SKM-1 treated with dmso at 0.1 percent for 144 hours (cell line): ENCODE data around the gene PITPNM3.

Experiments
- DNase-seq: peaks from one replicate; lab custom pipeline; 2025; ENCODE audit not compliant: unreplicated experiment; lab: John Stamatoyannopoulos, UW

PITPNM3 gene

DNA sequence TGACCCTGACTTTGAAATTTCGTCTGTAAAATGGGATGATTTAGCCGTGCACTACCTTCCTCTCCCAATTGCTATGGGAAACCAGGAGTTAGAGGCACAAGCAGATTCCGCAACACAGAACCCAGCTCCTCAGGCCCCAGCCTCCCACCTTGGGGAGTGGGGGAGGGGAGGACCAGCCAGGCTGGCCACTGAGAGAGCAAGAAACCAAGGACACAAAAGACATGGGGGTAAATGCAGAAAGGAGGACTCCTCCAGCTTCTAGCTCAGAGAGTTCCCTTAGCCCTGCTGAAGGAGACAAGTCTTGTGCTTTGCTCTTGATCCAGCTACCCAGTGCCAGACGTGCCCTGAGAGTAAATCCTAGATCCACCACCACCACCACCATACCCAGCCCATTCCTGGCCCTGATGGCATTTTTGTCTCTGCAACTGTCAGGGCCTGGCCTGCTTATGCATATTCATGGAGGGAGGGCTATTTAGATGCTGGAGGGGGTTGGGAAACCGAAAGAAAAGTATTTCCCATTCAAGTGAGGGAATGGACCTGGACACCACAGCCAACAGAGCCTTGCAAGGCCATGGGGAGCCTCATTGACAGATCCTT is 25.9 kb downstream of the PITPNM3 start:
- no peak for DNase-seq

DNA sequence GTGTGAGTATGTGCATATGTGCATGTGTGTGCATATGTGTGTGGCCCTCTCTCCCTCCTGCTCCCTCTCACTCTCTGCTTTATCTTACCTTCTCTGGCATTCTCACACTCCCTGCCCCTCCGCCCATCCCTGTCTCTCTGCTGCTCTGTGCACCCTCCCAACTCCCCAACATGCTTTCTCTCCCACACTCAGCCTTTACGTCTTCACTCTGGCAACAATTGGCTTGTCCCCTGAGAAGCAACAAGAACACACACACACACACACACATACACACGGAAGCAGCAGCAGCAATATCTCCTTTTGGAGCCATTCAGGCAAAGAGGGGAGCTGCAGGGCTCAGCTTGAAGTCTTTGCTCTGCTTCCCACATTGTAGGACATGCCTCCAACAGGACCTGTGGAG is 27.8 kb downstream of the PITPNM3 start:
- no peak for DNase-seq

DNA sequence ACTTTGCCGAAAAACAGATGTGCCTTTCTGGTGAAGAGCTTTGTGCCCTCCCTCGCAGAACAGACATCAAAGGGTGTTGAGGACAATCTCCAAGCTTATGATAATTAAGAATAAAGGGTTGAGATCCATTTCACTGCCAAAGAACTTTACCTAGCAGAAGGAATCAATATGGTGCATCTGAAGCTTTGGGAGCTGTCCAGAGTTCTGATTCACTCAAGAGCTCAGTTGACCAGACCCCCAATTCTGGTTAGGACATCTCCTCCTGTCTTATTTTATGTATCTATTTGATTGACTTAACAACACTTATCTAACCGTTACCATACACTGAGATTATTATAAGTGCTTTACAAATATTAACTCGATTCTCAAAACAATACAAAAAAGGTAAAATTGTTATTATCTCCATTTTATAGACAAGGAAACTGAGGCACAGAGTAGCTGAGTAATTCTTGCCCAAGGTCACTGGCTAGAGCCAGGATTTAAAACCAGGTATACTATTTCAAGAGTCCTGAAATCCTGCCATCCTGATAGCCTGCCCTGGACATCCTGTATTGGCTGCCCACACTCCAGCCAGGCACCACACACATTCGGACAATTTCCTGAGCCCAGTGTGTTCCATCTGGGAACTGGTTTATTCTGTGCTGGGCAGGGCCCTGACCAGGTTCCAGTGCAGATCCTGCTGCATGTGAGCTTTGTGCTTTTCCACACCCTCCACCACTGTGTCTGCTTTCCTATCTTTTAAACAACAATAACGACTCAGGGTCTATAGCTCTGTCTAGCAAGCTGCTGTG is 29.8 kb downstream of the PITPNM3 start:
- DNase-seq: no peak

DNA sequence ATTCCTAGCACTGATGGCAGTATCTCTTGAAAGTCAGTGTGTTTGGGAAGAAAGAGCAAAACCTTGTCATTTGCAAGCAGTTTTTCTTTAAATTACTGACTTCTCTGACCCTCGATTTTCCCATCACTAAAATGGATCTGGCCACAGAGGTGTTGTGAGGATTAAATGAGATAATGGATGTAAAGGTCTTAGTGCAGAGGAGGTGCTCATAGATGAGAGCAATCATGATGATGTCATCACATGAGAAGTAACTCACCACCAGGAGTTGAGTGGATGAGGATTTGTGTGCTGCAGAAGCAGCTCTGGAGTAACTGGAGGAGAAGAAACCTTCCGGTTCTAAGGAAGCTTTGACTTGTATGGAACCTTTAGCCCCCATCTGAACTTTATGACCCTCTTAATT is 30.6 kb downstream of the PITPNM3 start:
- no peak for DNase-seq

DNA sequence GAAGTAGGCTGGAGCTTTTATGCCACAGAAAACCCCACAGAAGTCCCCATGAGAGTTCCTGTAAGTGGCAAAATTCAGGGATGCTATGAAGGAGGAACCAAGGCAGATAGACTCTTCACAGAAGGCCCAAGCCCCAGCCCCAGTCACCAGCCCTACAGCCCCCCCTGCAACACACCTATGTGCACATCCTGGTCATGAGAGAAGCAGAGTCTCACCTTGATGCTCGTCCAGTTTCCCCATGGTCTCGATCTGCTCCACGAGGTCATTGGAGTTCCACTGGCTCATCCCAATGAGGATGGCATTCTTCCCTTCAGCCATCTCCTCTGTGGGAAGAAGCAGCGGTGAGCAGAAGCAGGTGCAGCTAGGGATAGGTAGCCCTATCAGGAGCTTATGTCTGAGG is 31.2 kb downstream of the PITPNM3 start:
- DNase-seq: no peak

DNA sequence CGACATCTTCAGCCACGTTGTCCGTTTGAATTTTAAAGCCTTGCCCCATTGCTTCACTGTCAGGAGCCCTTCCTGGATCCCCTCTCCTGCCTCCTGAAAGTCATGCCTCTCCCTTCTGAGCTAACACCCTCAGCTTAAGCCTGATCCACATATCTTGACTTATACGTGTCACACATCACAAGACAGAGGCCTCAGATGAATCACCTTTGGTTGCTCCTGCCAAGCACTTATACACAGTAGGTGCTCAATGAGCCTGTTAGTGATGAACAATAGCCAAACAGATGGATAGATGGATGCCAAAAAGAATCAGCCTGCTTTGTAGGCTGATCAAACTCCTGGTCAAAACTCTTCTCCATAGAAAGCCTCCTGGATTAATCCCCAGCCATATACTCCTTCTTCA is 31.8 kb downstream of the PITPNM3 start:
- DNase-seq: no peak

DNA sequence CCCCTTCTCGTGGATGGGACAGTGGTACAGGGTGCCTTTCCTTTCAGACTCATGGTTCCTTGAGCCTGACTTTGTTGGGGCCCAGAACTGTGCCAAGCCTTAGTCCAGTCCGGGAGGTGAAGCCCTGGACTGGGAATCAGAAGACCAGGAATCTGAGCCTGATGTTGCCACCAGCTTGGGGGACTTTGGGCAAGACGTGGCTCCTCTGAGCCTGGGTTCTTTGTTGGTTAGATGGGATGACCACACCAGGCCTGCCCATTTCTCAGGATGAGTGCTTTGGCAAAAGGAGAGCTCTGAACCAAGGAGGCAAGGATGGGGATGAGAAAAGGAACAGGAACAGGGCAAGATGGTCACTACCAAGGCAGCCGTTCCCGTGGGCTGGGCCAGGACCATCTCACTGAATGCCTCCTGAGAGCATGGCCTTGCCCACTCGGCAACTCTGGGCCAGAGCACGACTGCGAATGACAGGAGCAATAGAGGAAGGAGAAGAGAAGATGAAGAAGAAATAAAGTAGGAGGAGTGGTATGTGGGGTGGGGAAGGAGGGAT is 32.5 kb downstream of the PITPNM3 start:
- no peak for DNase-seq

DNA sequence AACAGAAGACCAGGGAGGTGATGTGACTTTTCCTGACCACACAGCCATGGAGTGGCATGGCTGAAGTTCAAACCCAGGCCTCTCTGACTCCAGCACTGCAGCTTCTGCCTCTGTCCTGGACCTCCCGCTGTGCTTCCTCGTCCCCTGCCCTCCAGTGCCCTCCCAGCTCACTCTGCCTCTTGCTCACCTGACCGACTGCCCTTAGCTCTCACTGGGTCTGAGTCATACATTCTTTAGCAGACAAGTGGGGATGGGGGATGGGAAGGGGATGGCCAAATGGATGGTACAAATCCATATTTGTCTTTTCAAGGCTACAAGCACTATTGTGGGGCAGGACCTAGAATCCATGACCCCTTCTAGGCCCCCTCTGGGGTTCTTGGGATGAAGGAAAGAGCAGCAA is 33.0 kb downstream of the PITPNM3 start:
- DNase-seq: no peak

DNA sequence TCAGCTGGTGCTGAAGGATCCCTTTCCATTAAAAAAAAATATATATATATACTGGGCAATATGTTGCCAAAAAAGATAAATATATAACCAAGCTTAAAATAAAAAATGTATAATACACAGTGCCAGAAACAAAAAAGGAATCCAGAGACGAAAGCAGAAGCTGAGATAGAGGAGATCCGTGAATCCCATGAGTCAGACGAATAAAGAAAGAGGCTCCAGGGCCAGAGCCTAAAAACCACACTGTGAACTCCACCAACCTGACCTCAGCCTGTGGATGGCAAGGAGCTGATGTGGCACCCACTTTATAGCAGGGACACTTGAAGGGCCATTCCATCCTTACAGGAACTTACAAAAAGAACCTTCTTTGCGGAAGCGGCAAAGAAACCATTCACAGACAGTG is 34.8 kb downstream of the PITPNM3 start:
- DNase-seq: no peak

DNA sequence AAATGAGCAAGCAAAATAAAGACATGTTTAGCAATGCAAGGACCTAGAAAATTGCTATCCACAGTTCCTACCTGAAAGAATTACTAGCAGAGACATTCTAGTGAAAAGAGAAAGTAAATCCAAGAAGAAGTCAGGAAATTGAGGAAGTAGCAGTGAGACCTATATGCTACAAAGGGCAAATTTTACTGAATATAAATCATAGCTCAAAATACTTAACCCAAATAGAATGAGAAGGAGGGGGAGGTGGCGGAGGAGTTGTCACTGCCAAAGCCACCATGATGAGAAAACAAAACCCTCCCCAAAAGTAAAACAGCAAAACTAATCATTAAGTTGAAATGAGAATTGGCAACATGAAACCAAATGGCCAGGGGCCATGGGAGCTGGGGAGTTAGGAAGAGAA is 39.3 kb downstream of the PITPNM3 start:
- no peak for DNase-seq

DNA sequence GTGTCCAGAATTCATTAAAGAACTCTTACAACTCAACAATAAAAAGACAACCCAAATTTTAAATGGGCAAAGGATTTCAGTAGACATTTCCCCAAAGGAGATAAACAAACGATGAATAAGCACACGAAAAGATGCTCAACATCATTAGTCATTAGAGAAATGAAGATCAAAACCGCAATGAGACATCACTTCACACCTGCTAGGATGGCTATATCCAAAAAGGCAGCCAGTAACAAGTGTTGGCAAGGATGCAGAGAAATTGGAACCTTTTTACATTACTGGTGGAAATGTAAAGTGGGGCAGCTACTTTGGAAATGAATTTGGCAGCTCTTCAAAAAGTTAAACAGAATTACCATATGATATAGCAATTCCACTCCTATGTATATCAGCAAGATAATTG is 42.0 kb downstream of the PITPNM3 start:
- no peak for DNase-seq

DNA sequence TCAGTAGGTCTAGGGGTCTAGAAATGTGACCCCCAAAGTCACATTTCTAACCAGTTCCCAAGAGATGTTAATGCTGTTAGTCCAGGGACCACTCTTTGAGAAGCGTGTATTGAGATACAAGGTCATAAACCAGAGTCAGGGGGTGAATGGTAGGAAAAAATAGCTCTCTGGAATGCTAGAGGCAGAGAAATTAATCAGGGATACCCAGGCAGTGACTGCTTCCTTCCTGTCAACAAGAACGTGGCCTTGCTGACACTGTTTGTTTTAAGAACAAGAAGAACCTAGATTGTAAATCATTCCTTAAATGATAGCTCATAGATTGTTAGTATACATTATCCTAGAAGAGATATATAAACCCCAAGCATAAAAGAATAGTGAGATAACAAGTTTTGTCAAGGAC is 43.8 kb downstream of the PITPNM3 start:
- no peak for DNase-seq

DNA sequence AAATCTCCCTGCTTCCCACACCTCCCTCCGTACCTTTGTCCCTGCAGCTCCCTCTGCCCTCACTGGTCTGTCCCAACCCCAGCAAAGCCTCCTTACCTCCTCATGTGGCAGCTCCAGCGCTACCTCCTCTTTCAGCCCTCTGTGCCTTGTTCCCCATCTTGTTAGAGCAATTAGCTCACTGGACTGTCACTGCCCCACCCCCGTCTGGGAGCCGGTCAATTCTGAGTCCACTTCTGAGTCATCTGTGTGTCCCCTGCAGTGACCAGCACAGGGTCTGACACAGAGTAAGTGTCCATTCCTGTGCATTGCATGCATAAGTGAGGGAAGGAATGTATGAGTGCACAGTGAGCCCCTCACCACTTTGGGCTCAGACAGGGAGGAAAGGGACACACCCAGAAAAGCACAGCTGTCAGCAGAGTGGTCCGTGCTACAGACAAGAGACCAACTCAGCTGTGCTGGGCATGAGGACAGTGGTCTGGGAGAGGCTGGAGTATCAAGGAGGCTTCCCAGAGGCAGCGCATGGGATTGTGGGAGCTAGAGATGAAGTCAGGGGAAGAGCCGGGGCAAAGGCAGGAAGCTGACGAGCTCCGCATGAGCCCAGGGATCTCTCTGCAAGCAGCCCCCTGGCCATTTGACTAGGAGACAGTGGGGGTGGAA is 45.9 kb downstream of the PITPNM3 start:
- no peak for DNase-seq

DNA sequence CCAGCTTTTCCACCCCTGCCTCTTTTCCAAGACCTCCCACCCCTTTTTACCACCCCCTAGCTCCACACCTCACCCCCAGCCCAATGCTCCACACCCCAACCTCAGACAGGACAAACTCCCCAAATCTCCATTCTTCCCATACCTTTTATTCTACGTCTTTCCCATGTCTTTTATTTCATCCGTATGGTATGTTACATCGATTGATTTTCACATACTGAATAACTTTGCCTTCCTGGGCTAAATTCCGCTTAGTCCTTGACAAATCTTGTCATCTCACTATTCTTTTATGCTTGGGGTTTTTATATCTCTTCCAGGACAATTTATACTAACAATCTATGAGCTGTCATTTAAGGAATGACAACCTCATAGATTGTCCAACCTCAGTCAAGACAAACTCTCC is 46.4 kb downstream of the PITPNM3 start:
- no peak for DNase-seq

DNA sequence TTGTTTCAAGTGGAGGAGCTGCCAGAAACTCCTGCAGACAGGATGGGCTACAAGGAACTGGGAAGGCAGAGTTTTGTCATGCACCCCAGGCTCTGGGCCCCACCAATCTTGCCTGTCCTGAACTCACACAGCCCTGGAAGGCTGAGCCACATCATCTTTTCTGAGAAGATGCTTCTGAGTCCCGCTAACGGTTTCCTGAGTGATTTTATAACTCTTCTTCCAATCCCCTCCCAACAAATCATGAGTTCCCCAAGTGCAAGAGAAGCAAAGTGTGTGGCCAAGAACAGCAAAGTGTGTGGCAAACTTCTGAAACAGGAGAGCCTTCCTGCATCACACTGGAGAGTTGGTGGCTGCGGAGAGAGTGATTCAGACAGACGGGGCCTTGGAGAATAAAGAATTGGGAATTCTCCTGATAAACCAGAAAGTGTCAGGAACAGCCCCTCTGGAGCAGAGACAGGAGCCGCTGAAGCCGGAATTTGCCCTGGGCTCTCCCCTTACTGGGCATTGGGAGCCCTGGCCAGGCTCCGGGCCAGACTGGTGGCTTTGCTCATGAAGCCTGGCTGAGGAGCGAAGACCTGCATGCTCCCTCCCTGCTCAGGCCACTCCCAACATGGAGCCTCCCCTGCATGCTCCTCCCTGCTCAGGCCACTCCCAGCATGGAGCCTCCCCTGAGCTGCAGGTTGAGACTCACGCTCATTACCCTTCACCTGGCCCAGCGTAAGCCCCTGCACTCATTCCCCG is 47.2 kb downstream of the PITPNM3 start:
- no peak for DNase-seq

DNA sequence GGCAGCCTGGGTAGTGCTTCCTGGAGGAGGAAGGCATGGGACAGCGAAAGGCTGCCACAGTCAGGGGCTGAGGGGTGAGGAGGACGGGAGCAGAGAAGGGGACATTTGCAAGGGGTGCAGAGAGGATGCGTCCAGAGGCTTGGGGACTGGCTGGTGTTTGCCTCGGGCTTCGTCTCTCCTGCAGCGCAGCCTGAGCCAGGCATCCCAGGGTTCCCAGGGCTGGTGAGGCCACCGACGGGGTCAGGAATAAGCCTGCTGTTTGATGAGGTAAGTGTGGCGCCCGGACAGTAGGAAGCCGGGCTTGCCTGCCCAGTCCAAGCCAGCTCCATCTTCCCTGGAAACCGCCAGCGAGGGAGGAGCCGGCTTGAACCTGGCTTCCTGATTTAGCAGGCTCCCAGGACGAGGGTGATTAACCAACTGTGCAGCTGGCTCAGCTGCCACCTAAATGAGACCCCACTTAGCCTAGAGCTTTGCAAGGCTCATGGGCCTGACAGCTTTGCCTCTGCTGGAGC is 47.8 kb downstream of the PITPNM3 start:
- no peak for DNase-seq

DNA sequence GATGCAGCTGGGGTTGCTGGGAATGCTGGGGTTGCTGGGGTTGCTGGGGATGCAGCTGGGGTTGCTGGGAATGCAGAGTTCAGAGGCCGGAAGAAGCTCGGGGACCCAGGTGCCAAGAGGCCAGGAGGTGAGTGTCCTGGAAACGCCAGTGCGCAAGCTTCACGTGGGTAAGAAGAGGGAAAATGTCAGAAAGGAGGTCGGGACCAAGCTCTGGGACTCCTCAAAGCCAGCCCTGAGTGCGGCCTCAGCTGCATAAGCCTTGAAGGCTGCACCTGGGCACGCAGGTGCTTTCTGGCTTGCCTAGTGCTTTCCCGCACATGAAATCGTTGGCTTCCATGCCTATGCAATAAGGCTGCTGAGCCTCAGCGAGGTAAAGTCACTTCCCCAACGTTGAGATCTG is 48.3 kb downstream of the PITPNM3 start:
- DNase-seq: no peak

DNA sequence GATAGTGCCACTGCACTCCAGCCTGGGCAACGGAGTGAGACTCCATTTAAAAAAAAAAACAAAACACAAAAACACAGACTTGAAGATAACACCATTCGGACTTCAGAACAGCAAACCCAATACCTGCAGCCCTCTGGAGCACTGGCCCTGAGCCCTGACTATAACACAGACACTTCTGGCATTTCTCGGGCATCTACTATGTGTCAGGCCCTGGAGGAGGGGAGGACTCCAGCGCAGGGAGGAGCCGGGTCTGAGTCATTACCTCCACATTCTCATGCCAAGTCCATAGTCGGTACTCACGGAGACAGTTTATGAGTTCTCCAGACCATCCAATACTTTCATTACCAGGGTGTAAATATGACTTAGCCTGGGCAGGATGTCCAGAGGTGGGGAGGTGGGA is 48.8 kb downstream of the PITPNM3 start:
- DNase-seq: no peak

DNA sequence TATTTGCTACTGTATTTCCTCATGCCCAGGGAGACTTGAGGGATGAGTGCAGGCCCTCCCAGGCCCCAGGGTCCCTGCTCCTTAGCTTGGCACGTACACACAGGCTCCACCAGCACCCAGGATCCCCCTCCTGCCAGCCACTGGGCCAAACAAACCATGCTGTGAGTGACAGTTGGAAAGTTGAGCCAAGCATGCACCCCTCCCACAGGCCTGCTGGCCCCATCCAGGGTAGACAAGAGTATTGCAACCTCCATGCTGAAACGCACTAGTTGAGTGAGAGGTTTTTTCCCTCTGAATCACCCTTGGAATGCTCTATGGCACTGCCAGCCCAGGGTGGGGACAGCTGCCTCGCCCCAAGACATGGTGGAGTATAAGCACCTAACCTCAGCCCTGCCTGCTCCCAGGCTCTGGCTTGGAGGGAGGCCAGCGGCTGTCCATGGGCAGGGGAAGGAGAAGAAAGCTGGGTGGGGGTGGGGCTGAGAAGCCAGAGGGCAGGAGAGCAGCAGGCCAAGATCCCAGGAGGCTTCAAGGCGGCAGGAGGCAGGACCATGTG is 49.6 kb downstream of the PITPNM3 start:
- DNase-seq: no peak

DNA sequence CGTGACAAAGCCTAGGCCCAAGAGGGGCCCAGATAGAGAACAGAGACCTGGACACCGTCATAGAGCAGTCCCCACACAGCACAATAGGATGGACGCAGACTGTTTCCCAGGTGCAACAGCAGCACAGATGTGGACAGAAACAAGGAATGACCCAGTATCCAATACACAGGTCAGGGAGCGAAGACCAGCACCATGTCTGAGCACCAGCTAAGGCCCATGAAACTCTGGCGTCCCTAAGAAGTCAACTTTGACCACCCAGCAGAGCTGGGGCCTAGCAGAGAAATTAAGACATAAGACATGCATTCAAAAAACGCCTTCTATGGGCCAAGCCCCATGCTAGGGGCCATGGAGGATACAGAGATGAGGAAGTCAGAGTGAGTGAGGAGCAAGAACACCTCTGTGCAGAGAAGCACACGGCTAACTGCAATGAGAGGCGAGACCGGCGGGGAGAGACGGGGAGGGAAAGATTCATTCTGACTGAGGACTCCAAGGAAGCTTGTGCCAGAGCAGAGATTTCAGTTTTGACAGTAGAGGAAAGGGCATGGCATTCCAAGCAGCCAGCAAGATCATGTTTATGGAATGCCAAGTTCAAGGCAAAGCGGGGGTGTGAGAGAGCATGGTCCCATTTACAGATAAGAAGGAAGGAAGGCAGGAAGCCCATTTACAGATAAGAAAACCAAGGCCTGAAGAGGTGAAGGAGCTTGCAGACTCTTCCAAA is 50.8 kb downstream of the PITPNM3 start:
- no peak for DNase-seq
